ENCODE data around the gene BACH2.

- TF ChIP-seq RFX7 (CRISPR knock-in tag; IDR thresholded peaks at IDR 0.05) (no peak), ATF3 (IDR thresholded peaks at IDR 0.05) (no peak), ATF3 (CRISPR knock-in tag; conservative IDR thresholded peaks at IDR 0.05) (no peak), MXI1 (IDR thresholded peaks at IDR 0.05; ENCODE audit: low read depth, low read length) (no peak), ZNF121 (CRISPR knock-in tag; conservative IDR thresholded peaks at IDR 0.05) (no peak), CTCF (IDR thresholded peaks at IDR 0.05 in 2 of 3, conservative IDR thresholded peaks at IDR 0.05 in 1 of 3; ENCODE audit: insufficient read depth in 2 of 3, low read depth in 1 of 3, low read length in 3 of 3) (no peak), RAD21 (CRISPR knock-in tag; conservative IDR thresholded peaks at IDR 0.05 in 1 of 2, IDR thresholded peaks at IDR 0.05 in 1 of 2) (no peak), HDAC1 (IDR thresholded peaks at IDR 0.05) (no peak), FOXP1 (CRISPR knock-in tag; IDR thresholded peaks at IDR 0.05) (no peak), FOXJ3 (CRISPR knock-in tag; IDR thresholded peaks at IDR 0.05) (no peak), NR2C2 (CRISPR knock-in tag; IDR thresholded peaks at IDR 0.05) (no peak), NR2C2 (tag; IDR thresholded peaks at IDR 0.05) (no peak), MYBL2 (IDR thresholded peaks at IDR 0.05; ENCODE audit: low read depth) (no peak), MYBL2 (CRISPR knock-in tag; IDR thresholded peaks at IDR 0.05; ENCODE audit: borderline replicate concordance) (no peak), ZNF384 (IDR thresholded peaks at IDR 0.05; ENCODE audit: low read depth, low read length) (no peak)
Observed at GRCh38 chr6:90144396-90144795, 152.2 kb downstream of the BACH2 start.

Measured in K562 (cell line).